ENCODE measurements around the gene PAPOLA.

The PAPOLA gene

DNA sequence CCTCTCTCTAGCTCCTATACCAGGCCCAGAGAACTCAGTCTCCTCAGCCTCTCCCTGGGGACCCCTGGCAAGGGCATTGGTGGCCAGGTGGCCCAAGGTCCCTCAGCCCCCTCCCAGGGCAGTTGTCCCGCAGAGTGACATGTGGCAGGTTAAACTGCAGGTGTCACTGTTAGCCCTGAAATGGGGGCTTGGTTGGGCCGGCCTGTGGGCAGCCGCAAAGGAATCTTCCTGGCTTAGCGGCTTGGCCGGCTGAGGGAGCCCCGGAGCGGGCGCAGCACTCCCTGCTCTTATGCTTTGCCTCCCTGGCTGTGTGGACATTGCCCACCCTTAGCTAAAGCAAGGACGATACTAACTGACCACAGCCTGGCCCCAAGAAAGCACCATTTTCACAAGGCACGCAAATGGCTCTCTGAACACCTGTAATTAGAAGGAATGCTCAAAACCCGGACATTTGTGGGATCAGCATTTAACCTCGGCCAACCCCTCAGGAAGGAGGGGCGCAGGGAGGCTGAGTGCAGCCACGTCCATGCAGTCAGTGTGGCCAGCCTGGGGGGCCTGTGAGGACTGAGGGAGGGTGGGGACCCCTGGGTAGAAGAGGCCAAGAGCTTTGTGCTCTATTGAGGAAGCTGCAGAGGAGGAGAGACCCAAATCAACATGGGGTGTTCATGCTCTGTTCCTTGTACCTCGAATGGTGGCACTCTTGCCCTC is 82.2 kb downstream of the PAPOLA start:
- peak; percentile 77 for TF ChIP-seq RAD21 (IDR thresholded peaks at IDR 0.05; ENCODE audit: low read depth)
- no peak for TF ChIP-seq EP300 (IDR thresholded peaks at IDR 0.05; ENCODE audit: borderline replicate concordance)

DNA sequence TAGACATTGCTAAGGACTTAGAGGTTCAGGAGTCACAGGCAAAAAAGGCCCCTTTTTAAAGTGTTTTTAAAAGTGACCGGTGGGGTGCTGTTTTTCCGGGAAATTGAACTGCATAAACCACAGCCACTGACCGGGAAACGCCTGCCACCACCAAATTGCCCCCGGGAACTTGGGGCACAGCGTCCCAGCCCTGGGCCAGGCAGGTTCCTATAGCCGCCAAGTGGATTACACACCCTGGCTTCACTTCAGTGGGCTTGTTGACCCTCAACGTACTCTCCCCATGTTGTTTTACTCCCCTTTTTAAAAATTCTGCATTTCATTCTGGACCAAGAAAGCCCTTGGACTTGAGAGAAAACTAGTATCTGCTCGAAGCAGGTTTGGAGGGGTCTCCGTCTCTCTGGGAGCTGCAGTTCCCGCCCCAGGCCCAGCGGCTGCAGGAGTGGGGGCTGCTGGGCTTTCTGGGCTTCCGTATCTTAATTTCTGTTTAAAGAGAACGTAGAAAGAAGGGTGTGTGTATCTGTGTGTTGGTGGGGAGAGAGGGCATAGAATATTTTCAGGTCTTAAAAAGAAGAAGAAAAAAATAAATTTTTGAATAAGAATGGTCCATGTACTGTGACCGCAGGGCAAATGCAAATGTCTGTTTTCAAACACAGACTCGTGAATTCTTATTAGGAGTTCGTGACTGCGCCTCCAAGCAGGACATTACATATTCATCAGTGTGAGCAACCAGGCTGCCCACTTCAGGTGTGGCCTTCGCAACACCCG is 82.9 kb downstream of the PAPOLA start:
- TF ChIP-seq EP300 (IDR thresholded peaks at IDR 0.05; ENCODE audit: borderline replicate concordance) (no peak), ZBTB7A (IDR thresholded peaks at IDR 0.05; ENCODE audit: low read depth) (no peak), YY1 (IDR thresholded peaks at IDR 0.05; ENCODE audit: low read depth) (no peak), TEAD4 (IDR thresholded peaks at IDR 0.05) (no peak), CEBPB (IDR thresholded peaks at IDR 0.05) (no peak), FOXM1 (IDR thresholded peaks at IDR 0.05; ENCODE audit: borderline replicate concordance, low read depth) (no peak), RAD21 (IDR thresholded peaks at IDR 0.05; ENCODE audit: low read depth) (no peak), TCF12 (IDR thresholded peaks at IDR 0.05; ENCODE audit: low read depth) (no peak), EGR1 (IDR thresholded peaks at IDR 0.05) (no peak), TAF1 (IDR thresholded peaks at IDR 0.05; ENCODE audit: low read depth) (no peak), NFIC (IDR thresholded peaks at IDR 0.05) (no peak), CREB1 (IDR thresholded peaks at IDR 0.05; ENCODE audit: low read depth) (no peak)
- TF ChIP-seq, protein P1, sequence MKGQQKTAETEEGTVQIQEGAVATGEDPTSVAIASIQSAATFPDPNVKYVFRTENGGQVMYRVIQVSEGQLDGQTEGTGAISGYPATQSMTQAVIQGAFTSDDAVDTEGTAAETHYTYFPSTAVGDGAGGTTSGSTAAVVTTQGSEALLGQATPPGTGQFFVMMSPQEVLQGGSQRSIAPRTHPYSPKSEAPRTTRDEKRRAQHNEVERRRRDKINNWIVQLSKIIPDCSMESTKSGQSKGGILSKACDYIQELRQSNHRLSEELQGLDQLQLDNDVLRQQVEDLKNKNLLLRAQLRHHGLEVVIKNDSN (IDR thresholded peaks at IDR 0.05): no peak
- TF ChIP-seq, protein P2, sequence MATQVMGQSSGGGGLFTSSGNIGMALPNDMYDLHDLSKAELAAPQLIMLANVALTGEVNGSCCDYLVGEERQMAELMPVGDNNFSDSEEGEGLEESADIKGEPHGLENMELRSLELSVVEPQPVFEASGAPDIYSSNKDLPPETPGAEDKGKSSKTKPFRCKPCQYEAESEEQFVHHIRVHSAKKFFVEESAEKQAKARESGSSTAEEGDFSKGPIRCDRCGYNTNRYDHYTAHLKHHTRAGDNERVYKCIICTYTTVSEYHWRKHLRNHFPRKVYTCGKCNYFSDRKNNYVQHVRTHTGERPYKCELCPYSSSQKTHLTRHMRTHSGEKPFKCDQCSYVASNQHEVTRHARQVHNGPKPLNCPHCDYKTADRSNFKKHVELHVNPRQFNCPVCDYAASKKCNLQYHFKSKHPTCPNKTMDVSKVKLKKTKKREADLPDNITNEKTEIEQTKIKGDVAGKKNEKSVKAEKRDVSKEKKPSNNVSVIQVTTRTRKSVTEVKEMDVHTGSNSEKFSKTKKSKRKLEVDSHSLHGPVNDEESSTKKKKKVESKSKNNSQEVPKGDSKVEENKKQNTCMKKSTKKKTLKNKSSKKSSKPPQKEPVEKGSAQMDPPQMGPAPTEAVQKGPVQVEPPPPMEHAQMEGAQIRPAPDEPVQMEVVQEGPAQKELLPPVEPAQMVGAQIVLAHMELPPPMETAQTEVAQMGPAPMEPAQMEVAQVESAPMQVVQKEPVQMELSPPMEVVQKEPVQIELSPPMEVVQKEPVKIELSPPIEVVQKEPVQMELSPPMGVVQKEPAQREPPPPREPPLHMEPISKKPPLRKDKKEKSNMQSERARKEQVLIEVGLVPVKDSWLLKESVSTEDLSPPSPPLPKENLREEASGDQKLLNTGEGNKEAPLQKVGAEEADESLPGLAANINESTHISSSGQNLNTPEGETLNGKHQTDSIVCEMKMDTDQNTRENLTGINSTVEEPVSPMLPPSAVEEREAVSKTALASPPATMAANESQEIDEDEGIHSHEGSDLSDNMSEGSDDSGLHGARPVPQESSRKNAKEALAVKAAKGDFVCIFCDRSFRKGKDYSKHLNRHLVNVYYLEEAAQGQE (IDR thresholded peaks at IDR 0.05; ENCODE audit: low read depth): no peak
- TF ChIP-seq, protein P3, sequence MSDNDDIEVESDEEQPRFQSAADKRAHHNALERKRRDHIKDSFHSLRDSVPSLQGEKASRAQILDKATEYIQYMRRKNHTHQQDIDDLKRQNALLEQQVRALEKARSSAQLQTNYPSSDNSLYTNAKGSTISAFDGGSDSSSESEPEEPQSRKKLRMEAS (IDR thresholded peaks at IDR 0.05): no peak

DNA sequence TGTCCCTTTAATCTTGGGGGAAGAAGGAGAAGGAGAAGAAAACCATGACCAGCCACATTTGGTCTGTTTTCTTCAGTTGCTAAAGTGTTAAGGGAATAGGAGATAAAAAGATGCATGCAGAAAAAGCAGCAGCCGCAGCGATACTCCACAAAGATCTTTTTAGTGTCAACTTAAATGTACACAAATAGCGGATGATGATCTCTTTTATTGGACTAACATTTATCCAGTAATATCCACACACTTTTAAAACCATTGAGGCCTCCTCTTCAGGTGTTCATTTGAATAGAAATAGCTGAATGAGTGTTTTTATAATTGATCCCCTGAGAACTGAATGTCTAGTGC is 83.5 kb downstream of the PAPOLA start:
- TF ChIP-seq EGR1 (IDR thresholded peaks at IDR 0.05) (no peak), RAD21 (IDR thresholded peaks at IDR 0.05; ENCODE audit: low read depth) (no peak), CEBPB (IDR thresholded peaks at IDR 0.05) (no peak), TEAD4 (IDR thresholded peaks at IDR 0.05) (no peak), TCF12 (IDR thresholded peaks at IDR 0.05; ENCODE audit: low read depth) (no peak), TAF1 (IDR thresholded peaks at IDR 0.05; ENCODE audit: low read depth) (no peak), EP300 (IDR thresholded peaks at IDR 0.05; ENCODE audit: borderline replicate concordance) (no peak), NFIC (IDR thresholded peaks at IDR 0.05) (no peak), ZBTB7A (IDR thresholded peaks at IDR 0.05; ENCODE audit: low read depth) (no peak), FOXM1 (IDR thresholded peaks at IDR 0.05; ENCODE audit: borderline replicate concordance, low read depth) (no peak), CREB1 (IDR thresholded peaks at IDR 0.05; ENCODE audit: low read depth) (no peak), YY1 (IDR thresholded peaks at IDR 0.05; ENCODE audit: low read depth) (no peak)
- TF ChIP-seq, protein P1 (IDR thresholded peaks at IDR 0.05): no peak
- TF ChIP-seq, protein P3 (IDR thresholded peaks at IDR 0.05): no peak
- TF ChIP-seq, protein P2 (IDR thresholded peaks at IDR 0.05; ENCODE audit: low read depth): no peak

DNA sequence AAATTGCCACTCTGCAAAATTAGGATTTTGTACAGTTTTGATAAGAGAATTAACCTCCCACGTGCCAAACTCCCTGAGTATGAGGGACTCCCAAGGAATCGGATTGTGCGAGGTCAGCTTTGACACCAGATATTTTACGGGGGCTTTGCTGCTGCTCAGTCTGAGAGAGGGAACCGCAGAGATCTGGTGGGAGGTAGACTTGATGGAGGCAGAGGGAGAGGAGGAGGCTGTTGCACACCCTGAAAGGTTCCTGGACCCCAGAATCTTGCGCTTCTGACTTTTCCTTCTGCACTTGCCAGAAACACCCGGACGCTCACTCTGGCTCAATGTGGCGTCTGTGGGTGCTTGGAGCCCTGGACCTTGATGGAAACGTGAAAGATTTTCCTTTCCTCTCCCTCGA is 83.9 kb downstream of the PAPOLA start:
- no peak for TF ChIP-seq CEBPB (IDR thresholded peaks at IDR 0.05)
- TF ChIP-seq FOXM1 (IDR thresholded peaks at IDR 0.05; ENCODE audit: borderline replicate concordance, low read depth): no peak
- no peak for TF ChIP-seq EP300 (IDR thresholded peaks at IDR 0.05; ENCODE audit: borderline replicate concordance)
- TF ChIP-seq TAF1 (IDR thresholded peaks at IDR 0.05; ENCODE audit: low read depth): no peak
- TF ChIP-seq RAD21 (IDR thresholded peaks at IDR 0.05; ENCODE audit: low read depth): no peak
- TF ChIP-seq, protein P3 (IDR thresholded peaks at IDR 0.05): no peak
- TF ChIP-seq CREB1 (IDR thresholded peaks at IDR 0.05; ENCODE audit: low read depth): no peak
- no peak for TF ChIP-seq YY1 (IDR thresholded peaks at IDR 0.05; ENCODE audit: low read depth)
- TF ChIP-seq, protein P1 (IDR thresholded peaks at IDR 0.05): no peak
- no peak for TF ChIP-seq EGR1 (IDR thresholded peaks at IDR 0.05)
- TF ChIP-seq NFIC (IDR thresholded peaks at IDR 0.05): no peak
- TF ChIP-seq, protein P2 (IDR thresholded peaks at IDR 0.05; ENCODE audit: low read depth): no peak
- no peak for TF ChIP-seq ZBTB7A (IDR thresholded peaks at IDR 0.05; ENCODE audit: low read depth)
- no peak for TF ChIP-seq TCF12 (IDR thresholded peaks at IDR 0.05; ENCODE audit: low read depth)
- TF ChIP-seq TEAD4 (IDR thresholded peaks at IDR 0.05): no peak
